Activated B cell treated with CpG ODN at 0.5 μM for 24 hours (primary cell): ENCODE results near the gene SMOC2. TPM values are rescaled to one million over a fixed set of nuclear protein-coding genes. Genes with fewer than 3 reads are reported as not detected.

Source experiments
- ATAC-seq: fragments of 200-7000 bp; cut with Tn5 transposase; one replicate; pipeline ENCODE4 v1.10.0; 2021; ENCODE audit warnings: low read depth, mild to moderate bottlenecking, moderate library complexity
- CTCF ChIA-PET: fragments of 350-600 bp; sonication (Branson Sonifier 250); formaldehyde crosslinking; loops from one replicate; lab custom pipeline; 2021; ENCODE audit warnings: antibody characterized with exemption; lab: Charles Lee
- POLR2A ChIA-PET: fragments of 350-600 bp; sonication (Branson Sonifier 250); formaldehyde crosslinking; loops from one replicate; lab custom pipeline; 2021; ENCODE audit warnings: antibody characterized with exemption; lab: Charles Lee
- DNase-seq: peaks from one replicate; pipeline ENCODE4 v3.0.0; 2022
- H3K27ac Mint-ChIP-seq: one replicate; pipeline ENCODE4 v1.8.0; 2020; ENCODE audit warnings: mixed read lengths
- H3K27me3 Mint-ChIP-seq: one replicate; pipeline ENCODE4 v1.8.0; 2021; ENCODE audit warnings: mixed read lengths
- H3K36me3 Mint-ChIP-seq: one replicate; pipeline ENCODE4 v1.8.0; 2021; ENCODE audit warnings: low read depth, mixed read lengths
- H3K4me1 Mint-ChIP-seq: one replicate; pipeline ENCODE4 v1.8.0; 2021; ENCODE audit warnings: mixed read lengths
- H3K4me3 Mint-ChIP-seq: one replicate; pipeline ENCODE4 v1.8.0; 2020; ENCODE audit warnings: mild to moderate bottlenecking, mixed read lengths
- H3K9me3 Mint-ChIP-seq: one replicate; pipeline ENCODE4 v1.8.0; 2020; ENCODE audit warnings: mixed read lengths
- intact Hi-C: fragments of 100-400 bp; cut with micrococcal nuclease; formaldehyde crosslinking; loops from one replicate; pipeline ENCODE4 v1.15.1; 2024
- total RNA-seq: library from RNA; stranded (reverse); gene quantifications from 2 replicates; pipeline ENCODE4 v1.2.3, GENCODE V29; 2022
- TF ChIP-seq, protein P1 (sequence below): fragments of 200-600 bp; IDR thresholded peaks from one replicate; pipeline ENCODE4 v1.8.0; 2022; ENCODE audit warnings: antibody characterized with exemption, mild to moderate bottlenecking

Gene SMOC2
- total RNA-seq, 1 donor from 2014 or later = not detected

DNA sequence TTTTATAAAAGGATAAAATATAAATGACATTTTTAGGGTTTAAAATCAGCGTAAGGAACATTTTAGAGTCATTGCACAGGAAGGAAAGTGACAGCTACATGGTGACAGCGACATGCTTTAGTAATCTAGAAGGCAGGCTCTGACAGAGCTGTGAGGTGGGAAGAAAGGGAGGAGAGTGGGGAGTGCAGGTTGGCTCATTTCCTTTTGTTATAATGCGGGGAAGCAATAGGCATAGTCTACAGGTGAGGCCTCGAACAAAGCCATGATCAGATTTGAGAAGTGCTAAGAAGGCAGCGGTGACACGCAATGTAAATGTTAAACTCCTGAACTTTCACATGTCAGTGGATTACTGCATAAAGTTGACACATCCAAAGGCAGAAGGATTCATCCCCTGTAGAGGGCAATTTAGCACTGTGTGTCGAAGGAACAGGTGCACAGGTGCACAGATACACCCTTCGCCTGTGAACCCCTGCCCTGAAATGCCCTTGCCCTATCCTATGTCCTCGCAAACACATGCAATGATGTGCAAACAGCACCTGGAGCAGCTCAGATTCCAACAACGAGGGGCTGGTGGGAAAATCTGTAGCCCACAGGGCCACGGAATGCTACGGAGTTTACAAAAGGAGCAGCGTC, 32.4 kb upstream of the SMOC2 start:
- no peak overlapping the region for H3K27ac Mint-ChIP-seq
- no peaks in the 10 kb centered on the region for H3K4me1 Mint-ChIP-seq
- ATAC-seq (no peak), DNase-seq (no peak)
- ChIA-PET CTCF (no interaction called here), POLR2A (no interaction called here)
- no peaks in the 10 kb centered on the region for H3K9me3 Mint-ChIP-seq
- TF ChIP-seq, protein P1, sequence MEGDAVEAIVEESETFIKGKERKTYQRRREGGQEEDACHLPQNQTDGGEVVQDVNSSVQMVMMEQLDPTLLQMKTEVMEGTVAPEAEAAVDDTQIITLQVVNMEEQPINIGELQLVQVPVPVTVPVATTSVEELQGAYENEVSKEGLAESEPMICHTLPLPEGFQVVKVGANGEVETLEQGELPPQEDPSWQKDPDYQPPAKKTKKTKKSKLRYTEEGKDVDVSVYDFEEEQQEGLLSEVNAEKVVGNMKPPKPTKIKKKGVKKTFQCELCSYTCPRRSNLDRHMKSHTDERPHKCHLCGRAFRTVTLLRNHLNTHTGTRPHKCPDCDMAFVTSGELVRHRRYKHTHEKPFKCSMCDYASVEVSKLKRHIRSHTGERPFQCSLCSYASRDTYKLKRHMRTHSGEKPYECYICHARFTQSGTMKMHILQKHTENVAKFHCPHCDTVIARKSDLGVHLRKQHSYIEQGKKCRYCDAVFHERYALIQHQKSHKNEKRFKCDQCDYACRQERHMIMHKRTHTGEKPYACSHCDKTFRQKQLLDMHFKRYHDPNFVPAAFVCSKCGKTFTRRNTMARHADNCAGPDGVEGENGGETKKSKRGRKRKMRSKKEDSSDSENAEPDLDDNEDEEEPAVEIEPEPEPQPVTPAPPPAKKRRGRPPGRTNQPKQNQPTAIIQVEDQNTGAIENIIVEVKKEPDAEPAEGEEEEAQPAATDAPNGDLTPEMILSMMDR = no peak
- intact Hi-C loops = no loop called here
- no peaks in the 10 kb centered on the region for H3K36me3 Mint-ChIP-seq
- H3K4me3 Mint-ChIP-seq = no peak overlapping the region
- no peaks in the 10 kb centered on the region for H3K27me3 Mint-ChIP-seq

DNA sequence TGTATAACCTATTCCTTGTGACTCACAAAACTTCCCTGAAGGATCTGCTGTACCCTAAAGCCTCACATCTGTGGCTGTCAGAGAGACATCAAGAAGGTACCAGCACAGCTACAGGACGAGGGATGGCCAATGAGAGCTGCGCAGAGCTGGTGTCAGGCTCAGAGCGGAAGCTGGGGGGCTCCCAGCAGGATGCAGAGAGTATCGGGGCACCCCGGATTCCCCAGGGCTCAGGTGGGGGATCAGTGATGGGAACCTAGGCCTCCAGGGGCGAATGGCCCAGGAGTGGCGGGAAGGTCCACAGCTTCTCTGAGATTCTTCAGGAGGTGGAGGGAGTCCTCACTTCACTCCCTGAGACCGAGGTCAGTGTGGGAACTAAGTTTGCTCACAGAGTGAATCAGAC, 30.9 kb upstream of the SMOC2 start:
- H3K27ac Mint-ChIP-seq = no peak overlapping the region
- intact Hi-C loops = no loop called here
- no peaks in the 10 kb centered on the region for H3K4me1 Mint-ChIP-seq
- ATAC-seq (no peak), DNase-seq (no peak)
- TF ChIP-seq, protein P1 = no peak
- H3K4me3 Mint-ChIP-seq = no peak overlapping the region
- ChIA-PET POLR2A (no interaction called here), CTCF (no interaction called here)
- no peaks in the 10 kb centered on the region for H3K9me3 Mint-ChIP-seq
- no peaks in the 10 kb centered on the region for H3K27me3 Mint-ChIP-seq
- H3K36me3 Mint-ChIP-seq = no peaks in the 10 kb centered on the region

DNA sequence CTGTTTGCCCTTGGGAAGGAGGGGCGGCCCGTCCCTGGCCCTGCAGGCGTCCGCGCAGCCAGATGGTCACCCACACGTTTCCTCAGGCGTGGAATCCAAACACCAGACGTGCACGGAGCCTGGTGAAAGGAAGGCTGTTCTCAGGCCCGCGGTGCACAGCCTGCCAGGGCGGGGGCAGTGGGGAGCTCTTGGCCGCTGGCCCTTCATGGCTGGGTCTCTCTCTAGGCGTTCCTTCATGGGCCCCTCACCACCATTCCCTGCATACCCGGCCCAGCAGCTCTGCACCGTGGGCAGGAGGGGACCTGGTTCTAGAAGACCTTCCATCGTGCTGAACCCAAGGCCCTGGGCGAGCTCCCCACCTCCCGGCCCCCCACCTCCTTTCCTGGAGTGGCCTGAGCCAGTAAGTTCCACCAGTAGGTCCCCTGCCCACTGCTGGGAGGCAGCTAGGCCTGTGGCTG, 30.4 kb upstream of the SMOC2 start:
- Mint-ChIP-seq H3K27ac (no peak overlapping the region), H3K27me3 (no peaks in the 10 kb centered on the region), H3K4me1 (no peaks in the 10 kb centered on the region), H3K9me3 (no peaks in the 10 kb centered on the region), H3K36me3 (no peaks in the 10 kb centered on the region), H3K4me3 (no peak overlapping the region)
- intact Hi-C loops = no loop called here
- CTCF ChIA-PET = no interaction called here
- no peak for ATAC-seq
- no peak for DNase-seq
- POLR2A ChIA-PET = no interaction called here
- TF ChIP-seq, protein P1 = no peak

DNA sequence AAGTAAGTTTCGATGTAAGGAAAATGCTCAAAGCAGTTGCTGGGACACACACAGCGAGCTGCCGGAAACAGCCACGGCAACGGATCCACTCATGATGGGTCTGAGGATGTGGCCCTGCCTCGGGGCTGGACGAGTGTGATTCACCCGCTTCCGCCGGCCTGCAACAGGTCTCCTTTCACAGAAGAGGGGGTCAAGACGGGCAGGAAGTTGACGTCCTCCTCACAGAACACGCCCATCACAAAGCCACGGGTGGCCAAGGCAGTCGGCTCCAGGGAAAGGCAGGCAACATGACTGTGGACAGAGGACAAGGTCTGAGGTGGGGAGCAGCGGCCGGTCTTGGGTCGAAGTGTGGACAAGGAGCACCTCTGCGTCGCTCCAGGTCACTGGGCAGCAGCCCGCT, 29.9 kb upstream of the SMOC2 start:
- POLR2A ChIA-PET = no interaction called here
- Mint-ChIP-seq H3K4me3 (no peak overlapping the region), H3K9me3 (no peaks in the 10 kb centered on the region), H3K4me1 (no peaks in the 10 kb centered on the region), H3K27me3 (no peaks in the 10 kb centered on the region), H3K27ac (no peak overlapping the region), H3K36me3 (no peaks in the 10 kb centered on the region)
- ATAC-seq (no peak), DNase-seq (no peak)
- TF ChIP-seq, protein P1 = no peak
- intact Hi-C loops = no loop called here
- CTCF ChIA-PET = no interaction called here

DNA sequence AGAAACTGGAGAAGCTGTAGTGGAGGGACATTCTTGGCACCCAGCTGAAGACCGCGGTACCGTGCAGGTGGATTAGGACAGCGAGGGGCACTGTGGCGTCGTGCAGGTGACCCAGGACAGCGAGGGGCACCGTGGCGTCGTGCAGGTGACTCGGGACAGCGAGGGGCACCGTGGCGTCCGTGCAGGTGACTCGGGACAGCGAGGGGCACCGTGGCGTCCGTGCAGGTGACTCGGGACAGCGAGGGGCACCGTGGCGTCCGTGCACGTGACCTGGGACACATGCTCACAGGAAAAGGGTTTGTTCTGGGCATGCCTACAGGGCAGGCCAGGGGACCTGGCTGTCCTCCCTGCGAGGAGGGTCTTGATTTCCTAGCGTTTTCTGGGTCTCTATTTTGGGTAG, 29.2 kb upstream of the SMOC2 start:
- Mint-ChIP-seq H3K4me1 (no peaks in the 10 kb centered on the region), H3K36me3 (no peaks in the 10 kb centered on the region), H3K4me3 (no peak overlapping the region), H3K27me3 (no peaks in the 10 kb centered on the region), H3K9me3 (no peaks in the 10 kb centered on the region), H3K27ac (no peak overlapping the region)
- ChIA-PET CTCF (no interaction called here), POLR2A (no interaction called here)
- TF ChIP-seq, protein P1 = no peak
- ATAC-seq = no peak
- intact Hi-C loops = no loop called here
- no peak for DNase-seq
